Ovary (tissue), 9 donors: Measurements from ENCODE around the gene BTK. TPM values are rescaled to one million over a fixed set of nuclear protein-coding genes. Genes with fewer than 3 reads are reported as not detected.
"Not testable (repeated sequence)": the region's sequence is repeated elsewhere in the genome, so short reads cannot be mapped to it uniquely, and the experiment has no call there.

Source experiments
- DNase-seq, 5 donors: peaks; one replicate each; pipeline ENCODE4 v3.0.0-alpha.2; 2019 to 2020
- H3K27ac ChIP-seq, 2 donors: fragments of 200-600 bp; one replicate each; pipeline versions ENCODE4 v1.5.1 to v1.8.0; 2019 to 2022
- H3K27me3 ChIP-seq: fragments of 200-600 bp; one replicate; pipeline ENCODE4 v1.8.0; 2022
- H3K36me3 ChIP-seq: fragments of 200-600 bp; sonication (generic); one replicate; pipeline ENCODE4 v1.5.1; 2019
- H3K4me1 ChIP-seq: one replicate; pipeline ENCODE4 v1.8.1; 2013; ENCODE audit warnings: mild to moderate bottlenecking, moderate library complexity; ENCODE audit not compliant: insufficient read depth
- H3K4me3 ChIP-seq: fragments of 200-600 bp; sonication (generic); one replicate; pipeline ENCODE4 v1.5.1; 2017
- H3K9me3 ChIP-seq, 2 donors: fragments of 200-600 bp in 1 of 2; sonication (generic) in 1 of 2; one replicate each; pipeline versions ENCODE4 v1.5.1 to v1.8.1; 2013 to 2019; ENCODE audit warnings: mild to moderate bottlenecking in 1 of 2, moderate library complexity in 1 of 2
- EP300 ChIP-seq: sonication (generic); formaldehyde crosslinking; IDR thresholded peaks from one replicate; pipeline ENCODE4 v1.6.1; 2017; ENCODE audit warnings: antibody characterized with exemption
- POLR2A ChIP-seq: fragments of 450-650 bp; IDR thresholded peaks from one replicate; pipeline ENCODE4 v1.6.1; 2017; ENCODE audit warnings: antibody characterized with exemption, mild to moderate bottlenecking, moderate library complexity
- WGBS, 3 donors: extraction: QIAGEN DNeasy Blood & Tissue Kit in 1 of 3; methylation state at CpG; one replicate each; pipeline versions ENCODE4 v1.1.5 to v1.1.7; 2013 to 2017; 5-methylcytosine and 5-hydroxymethylcytosine counted together
- intact Hi-C, 4 donors: fragments of 100-400 bp; cut with DNase I; formaldehyde crosslinking; loops; one replicate each; pipeline versions ENCODE4 v1.11.0 to v1.15.1; 2022 to 2023
- polyA plus RNA-seq, 2 donors: library from polyadenylated mRNA; stranded (reverse); fragments of 200-250 nt in 1 of 2; fragments of 350-450 nt in 1 of 2; fragmentation: Illumina TruSeq in 1 of 2; extraction: RNeasy Lipid Tissue Mini Kit (QIAGEN cat#74804) in 1 of 2; gene quantifications; one replicate each; pipeline ENCODE4 v1.2.3, GENCODE V29; 2013 to 2014
- total RNA-seq, 7 donors: library from RNA; depleted of rRNA in 2 of 7; stranded (reverse); fragments of >200 nt in 2 of 7; fragmentation: NEBNext Ultra II Directional in 3 of 7; extraction: Animal tissue kit (Norgen Biotek cat#: 25700) in 3 of 7; gene quantifications; one replicate each; pipeline versions ENCODE4 v1.1.0 to v1.2.4, GENCODE V29; 2016 to 2023
- TF ChIP-seq, protein P1 (sequence below), 3 donors: fragments of 450-650 bp in 2 of 3; fragments of 200-600 bp in 1 of 3; IDR thresholded peaks; one replicate each; pipeline versions ENCODE4 v1.5.1 to v1.8.0; 2016 to 2022; ENCODE audit warnings: antibody characterized with exemption in 3 of 3, mild to moderate bottlenecking in 1 of 3
- donor health status: DM: no; HTN: no; CAD: no; lungs with moderate emphysema.
- donor health status: DM: no; HTN: no; CAD: no.
- donor health status: Bipolar disorder and iron deficiency.
- donor health status: DM: yes; HTN: yes; CAD: no.
- donor health status: DM: no; HTN: no; CAD: no.
- donor health status: DM: yes; HTN: yes; CAD: no.

The BTK gene
- total and polyA plus RNA-seq, 9 donors: 0.81 to 7.5 (median 1.3) TPM

DNA sequence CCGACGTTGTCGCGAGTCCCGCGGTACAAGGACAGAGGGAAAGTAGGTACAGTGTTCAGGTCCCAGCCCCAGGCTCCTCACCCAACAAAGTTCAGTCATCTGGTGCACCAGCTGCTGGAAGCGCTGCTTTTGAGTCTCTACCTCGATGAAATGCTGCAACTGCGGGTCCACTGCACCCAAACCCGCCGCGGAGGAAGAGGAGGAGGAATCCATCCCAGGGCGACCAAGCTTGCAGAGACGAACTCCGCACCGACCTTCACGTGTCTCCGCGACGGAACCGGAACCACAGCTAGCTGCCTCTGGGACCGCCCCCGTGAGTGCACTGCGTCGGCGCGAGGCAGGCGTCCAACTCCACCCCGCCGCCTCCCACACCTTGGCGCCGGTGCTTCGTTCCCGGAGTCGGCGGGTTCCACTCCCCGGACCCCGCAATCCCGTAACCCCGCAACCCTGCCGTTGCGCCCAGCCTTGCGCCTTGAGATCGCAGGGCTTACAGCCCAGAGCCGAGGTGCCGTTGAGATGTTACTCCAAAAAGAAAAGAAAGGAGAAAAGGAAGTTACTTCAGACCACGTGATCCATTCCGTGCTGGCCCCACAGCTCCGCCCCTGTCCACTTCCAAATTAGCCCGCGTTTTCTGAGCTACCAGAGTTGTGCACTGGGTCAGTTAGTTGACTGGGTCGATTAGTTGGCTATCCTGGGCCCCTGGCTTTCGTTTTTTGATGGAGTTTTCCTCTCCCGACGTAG is 37.4 kb downstream of the BTK start, which contains the start of gene TIMM8A:
TSS of gene TIMM8A (minus strand) at position 291 of the 741 bp plus-strand sequence. CDS start at position 213, 78 bp downstream.
- H3K27ac ChIP-seq: peak within 1 kb of the TSS; percentile 69 to 91
- H3K9me3 ChIP-seq: no peaks in the 10 kb centered on the region
- intact Hi-C loops: no loop called here
- H3K4me1 ChIP-seq: no peaks in the 10 kb centered on the region
- TF ChIP-seq EP300 (no peak), POLR2A (no peak)
- TF ChIP-seq, protein P1, sequence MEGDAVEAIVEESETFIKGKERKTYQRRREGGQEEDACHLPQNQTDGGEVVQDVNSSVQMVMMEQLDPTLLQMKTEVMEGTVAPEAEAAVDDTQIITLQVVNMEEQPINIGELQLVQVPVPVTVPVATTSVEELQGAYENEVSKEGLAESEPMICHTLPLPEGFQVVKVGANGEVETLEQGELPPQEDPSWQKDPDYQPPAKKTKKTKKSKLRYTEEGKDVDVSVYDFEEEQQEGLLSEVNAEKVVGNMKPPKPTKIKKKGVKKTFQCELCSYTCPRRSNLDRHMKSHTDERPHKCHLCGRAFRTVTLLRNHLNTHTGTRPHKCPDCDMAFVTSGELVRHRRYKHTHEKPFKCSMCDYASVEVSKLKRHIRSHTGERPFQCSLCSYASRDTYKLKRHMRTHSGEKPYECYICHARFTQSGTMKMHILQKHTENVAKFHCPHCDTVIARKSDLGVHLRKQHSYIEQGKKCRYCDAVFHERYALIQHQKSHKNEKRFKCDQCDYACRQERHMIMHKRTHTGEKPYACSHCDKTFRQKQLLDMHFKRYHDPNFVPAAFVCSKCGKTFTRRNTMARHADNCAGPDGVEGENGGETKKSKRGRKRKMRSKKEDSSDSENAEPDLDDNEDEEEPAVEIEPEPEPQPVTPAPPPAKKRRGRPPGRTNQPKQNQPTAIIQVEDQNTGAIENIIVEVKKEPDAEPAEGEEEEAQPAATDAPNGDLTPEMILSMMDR (IDR thresholded peaks at IDR 0.05): no peak
- no peaks in the 10 kb centered on the region for H3K36me3 ChIP-seq
- 24 to 39% (median 32%) methylated on average over 54 to 55 of the region's 55 CpGs for WGBS, 3 donors
- no peaks in the 10 kb centered on the region for H3K27me3 ChIP-seq
- DNase-seq: peak; percentile 69 to 84 (median 75)
- H3K4me3 ChIP-seq: peak within 1 kb of the TSS; percentile 65

DNA sequence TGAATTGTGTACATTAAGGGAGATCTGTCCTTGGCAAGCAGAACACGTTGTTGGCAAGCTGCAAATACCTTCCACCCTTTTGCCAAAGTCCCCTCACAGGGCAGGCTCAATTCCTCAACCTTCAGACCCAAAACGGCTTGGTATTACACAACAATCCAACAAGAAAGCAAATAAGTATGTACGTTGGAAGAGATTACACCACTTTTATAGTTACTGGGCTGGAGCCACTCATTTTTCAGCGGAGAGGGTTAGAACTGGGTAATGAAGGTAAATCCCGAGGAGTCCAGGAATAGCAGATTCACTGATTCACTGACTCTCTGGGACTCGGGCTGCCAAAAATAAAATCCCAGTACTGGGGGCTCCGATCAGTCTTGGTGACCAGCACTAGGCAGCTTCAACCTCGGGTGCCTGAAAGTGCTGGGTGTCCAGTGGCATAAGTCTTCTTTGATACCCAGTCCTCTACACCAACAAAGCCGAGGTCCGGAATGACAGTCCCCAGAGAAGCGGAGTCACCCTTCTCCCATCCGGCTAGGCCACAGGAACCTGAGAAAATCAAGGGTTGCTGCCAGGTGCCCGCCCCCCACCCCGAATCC is 38.0 kb downstream of the BTK start:
- H3K27ac ChIP-seq: peak overlapping the region in 1 of 2 donors; percentile 69
- intact Hi-C loops: no loop called here

DNA sequence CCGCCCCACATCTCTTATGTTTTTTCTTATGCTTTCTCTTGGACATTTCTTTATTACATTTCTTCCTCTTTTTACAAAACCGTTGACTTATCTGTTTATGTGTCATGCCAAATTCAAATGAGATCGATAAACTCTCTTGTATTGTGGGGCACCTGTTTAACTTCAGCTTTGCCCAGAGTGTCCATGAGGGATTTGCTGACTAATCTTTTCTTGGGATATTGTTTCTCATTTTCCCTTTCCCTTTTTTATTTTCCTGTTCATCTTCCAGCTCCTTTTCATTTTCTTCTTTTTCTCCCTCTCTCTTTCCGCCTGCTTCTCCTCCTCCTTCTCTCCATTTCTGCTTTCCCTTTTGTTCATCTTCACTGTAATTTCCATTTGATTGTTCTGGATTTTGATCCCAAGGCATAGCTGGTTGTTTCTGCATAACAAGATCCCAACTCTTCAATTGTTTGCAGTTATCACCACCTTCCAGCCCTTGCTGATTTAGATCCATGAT is 48.2 kb downstream of the BTK start:
- Histone ChIP-seq H3K9me3 (no peaks in the 10 kb centered on the region), H3K4me3 (no peak overlapping the region), H3K27ac (no peak overlapping the region), H3K4me1 (no peaks in the 10 kb centered on the region), H3K36me3 (no peaks in the 10 kb centered on the region), H3K27me3 (no peaks in the 10 kb centered on the region)
- TF ChIP-seq EP300: no peak
- TF ChIP-seq, protein P1 (IDR thresholded peaks at IDR 0.05): no peak
- TF ChIP-seq POLR2A: no peak
- intact Hi-C loops: no loop called here
- WGBS, 3 donors: 84 to 89% (median 87%) methylated on average over 4 of the region's 4 CpGs
- no peak for DNase-seq

More for the DNA sequence above, 38.0 kb downstream of the BTK start:
- TF ChIP-seq, protein P1 (IDR thresholded peaks at IDR 0.05): no peak
- TF ChIP-seq EP300: no peak
- no peak for TF ChIP-seq POLR2A
- no peaks in the 10 kb centered on the region for H3K4me1 ChIP-seq
- H3K9me3 ChIP-seq: no peaks in the 10 kb centered on the region
- no peaks in the 10 kb centered on the region for H3K27me3 ChIP-seq
- 30 to 35% (median 32%) methylated on average over 13 to 14 of the region's 14 CpGs for WGBS, 3 donors
- H3K4me3 ChIP-seq: peak overlapping the region; percentile 65
- DNase-seq: no peak
- H3K36me3 ChIP-seq: no peaks in the 10 kb centered on the region

DNA sequence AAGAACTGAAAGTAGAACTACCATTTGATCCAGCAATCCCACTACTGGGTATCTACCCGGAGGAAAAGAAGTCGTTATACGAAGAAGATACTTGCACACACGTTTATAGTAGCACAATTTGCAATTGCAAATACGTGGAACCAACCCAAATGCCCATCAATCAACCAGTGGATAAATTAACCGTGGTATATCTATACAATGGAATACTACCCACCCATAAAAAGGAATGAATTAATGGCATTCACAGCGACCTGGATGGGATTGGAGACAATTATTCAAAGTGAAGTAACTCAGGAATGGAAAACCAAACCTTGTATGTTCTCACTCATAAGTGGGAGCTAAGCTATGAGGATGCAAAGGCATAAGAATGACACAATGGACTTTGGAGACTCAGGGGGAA is 51.7 kb downstream of the BTK start:
- intact Hi-C loops, H3K4me1 ChIP-seq, H3K27me3 ChIP-seq, H3K9me3 ChIP-seq, H3K36me3 ChIP-seq, DNase-seq, H3K27ac ChIP-seq, H3K4me3 ChIP-seq: not testable (repeated sequence)
- 69 to 72% (median 71%) methylated on average over 7 of the region's 7 CpGs for WGBS, 3 donors

DNA sequence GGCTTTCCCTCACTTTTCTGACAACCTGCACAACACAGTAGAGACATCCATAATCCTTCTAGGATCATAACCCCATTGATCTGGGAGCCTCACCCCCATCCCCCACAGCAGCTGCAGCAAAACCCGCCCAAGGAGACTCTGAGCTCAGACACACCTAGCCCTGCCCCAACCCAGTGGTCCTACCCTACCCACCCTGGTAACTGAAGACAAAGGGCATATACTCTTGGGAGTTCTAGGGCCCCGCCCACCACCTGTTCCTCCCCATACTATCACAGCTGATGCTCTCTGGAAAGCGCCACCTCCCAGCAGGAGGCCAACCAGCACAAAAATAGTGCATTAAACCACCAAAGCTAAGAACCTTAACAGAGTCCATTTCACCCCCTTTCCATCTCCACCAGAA is 59.4 kb downstream of the BTK start:
- H3K9me3 ChIP-seq, H3K4me1 ChIP-seq, H3K27me3 ChIP-seq, H3K36me3 ChIP-seq, H3K27ac ChIP-seq, H3K4me3 ChIP-seq, intact Hi-C loops, DNase-seq: not testable (repeated sequence)
- WGBS, 3 donors: 72 to 80% (median 75%) methylated on average over 3 of the region's 3 CpGs
